Neural progenitor cell (in vitro differentiated cells): Measurements from ENCODE around the gene PRSS35.

Experiments
- CTCF ChIP-seq: fragments of 200-600 bp; sonication (generic); IDR thresholded peaks from 2 replicates; pipeline ENCODE4 v1.5.1; 2017; ENCODE audit warnings: antibody characterized with exemption, mild to moderate bottlenecking
- EZH2 ChIP-seq: fragments of 200-600 bp; sonication (generic); IDR thresholded peaks from 2 replicates; pipeline ENCODE4 v1.6.1; 2017; ENCODE audit warnings: antibody characterized with exemption, mild to moderate bottlenecking, moderate library complexity
- EZH2phosphoT487 ChIP-seq: fragments of 200-600 bp; sonication (generic); IDR thresholded peaks from 2 replicates; pipeline ENCODE4 v1.6.1; 2017; ENCODE audit warnings: antibody characterized with exemption

DNA sequence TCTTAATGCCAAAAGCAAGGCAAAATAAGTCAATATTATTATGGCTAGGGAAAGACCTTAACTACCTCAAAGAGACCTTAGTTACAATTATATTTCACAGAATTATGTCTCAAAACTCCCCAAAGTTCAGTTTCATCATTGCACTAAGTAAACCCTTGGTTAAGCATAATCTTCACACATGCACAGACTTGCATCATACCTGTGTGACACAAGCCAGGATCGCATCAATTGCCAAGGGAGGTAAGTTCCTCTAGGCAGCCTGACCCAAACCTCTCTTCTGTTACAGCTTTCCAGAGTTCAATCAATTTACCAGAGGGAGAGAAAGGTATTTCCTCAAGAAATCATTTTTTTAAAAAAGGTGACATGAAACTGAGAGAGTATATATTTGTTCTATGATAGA is 31.9 kb upstream of the PRSS35 start:
- TF ChIP-seq CTCF: no peak
- TF ChIP-seq EZH2: no peak
- no peak for TF ChIP-seq EZH2phosphoT487
